ENCODE data around the gene ZNF740.

ZNF740 gene

GRCh38 chr12:53187145-53187899, 6.8 kb downstream of the ZNF740 start:
- Histone ChIP-seq H3K4me3 (ENCODE audit: low read depth in 1 of 2, low read length in 2 of 2) (no peak overlapping the region), H3K27ac (ENCODE audit: low read length) (no peak overlapping the region), H3K4me1 (ENCODE audit: control insufficient read depth in 1 of 2, insufficient read depth in 2 of 2, low read length in 2 of 2) (peaks cover 13 to 26% of the 10 kb centered on the region in 2 donors), H3K36me3 (ENCODE audit: control insufficient read depth in 1 of 2, insufficient read depth in 2 of 2, low read length in 2 of 2) (peaks cover 45 to 67% of the 10 kb centered on the region in 2 donors), H3K9me3 (ENCODE audit: control insufficient read depth in 1 of 2, low read length in 2 of 2) (no peaks in the 10 kb centered on the region), H3K27me3 (ENCODE audit: low read depth, low read length) (no peaks in the 10 kb centered on the region)

GRCh38 chr12:53190108-53190729, 9.7 kb downstream of the ZNF740 start:
- no peaks in the 10 kb centered on the region for H3K9me3 ChIP-seq (ENCODE audit: control insufficient read depth in 1 of 2, low read length in 2 of 2)
- no peak overlapping the region for H3K4me3 ChIP-seq (ENCODE audit: low read depth in 1 of 2, low read length in 2 of 2)
- H3K27ac ChIP-seq (ENCODE audit: low read length): no peak overlapping the region
- peaks cover 29 to 46% of the 10 kb centered on the region in 2 donors for H3K36me3 ChIP-seq (ENCODE audit: control insufficient read depth in 1 of 2, insufficient read depth in 2 of 2, low read length in 2 of 2)
- H3K4me1 ChIP-seq (ENCODE audit: control insufficient read depth in 1 of 2, insufficient read depth in 2 of 2, low read length in 2 of 2): peaks cover 0 to 6% of the 10 kb centered on the region in 2 donors
- no peaks in the 10 kb centered on the region for H3K27me3 ChIP-seq (ENCODE audit: low read depth, low read length)

GRCh38 chr12:53191096-53191884, 10.8 kb downstream of the ZNF740 start:
- Histone ChIP-seq H3K4me1 (ENCODE audit: control insufficient read depth in 1 of 2, insufficient read depth in 2 of 2, low read length in 2 of 2) (peaks cover 0 to 6% of the 10 kb centered on the region in 2 donors), H3K4me3 (ENCODE audit: low read depth in 1 of 2, low read length in 2 of 2) (no peak overlapping the region), H3K27ac (ENCODE audit: low read length) (no peak overlapping the region), H3K27me3 (ENCODE audit: low read depth, low read length) (no peaks in the 10 kb centered on the region), H3K36me3 (ENCODE audit: control insufficient read depth in 1 of 2, insufficient read depth in 2 of 2, low read length in 2 of 2) (peaks cover 18 to 35% of the 10 kb centered on the region in 2 donors), H3K9me3 (ENCODE audit: control insufficient read depth in 1 of 2, low read length in 2 of 2) (no peaks in the 10 kb centered on the region)

GRCh38 chr12:53191885-53192530, 11.5 kb downstream of the ZNF740 start:
- Histone ChIP-seq H3K4me1 (ENCODE audit: control insufficient read depth in 1 of 2, insufficient read depth in 2 of 2, low read length in 2 of 2) (peaks cover 0 to 6% of the 10 kb centered on the region in 2 donors), H3K9me3 (ENCODE audit: control insufficient read depth in 1 of 2, low read length in 2 of 2) (no peaks in the 10 kb centered on the region), H3K27ac (ENCODE audit: low read length) (no peak overlapping the region), H3K27me3 (ENCODE audit: low read depth, low read length) (no peaks in the 10 kb centered on the region), H3K36me3 (ENCODE audit: control insufficient read depth in 1 of 2, insufficient read depth in 2 of 2, low read length in 2 of 2) (peaks cover 11 to 28% of the 10 kb centered on the region in 2 donors), H3K4me3 (ENCODE audit: low read depth in 1 of 2, low read length in 2 of 2) (no peak overlapping the region)

DNA sequence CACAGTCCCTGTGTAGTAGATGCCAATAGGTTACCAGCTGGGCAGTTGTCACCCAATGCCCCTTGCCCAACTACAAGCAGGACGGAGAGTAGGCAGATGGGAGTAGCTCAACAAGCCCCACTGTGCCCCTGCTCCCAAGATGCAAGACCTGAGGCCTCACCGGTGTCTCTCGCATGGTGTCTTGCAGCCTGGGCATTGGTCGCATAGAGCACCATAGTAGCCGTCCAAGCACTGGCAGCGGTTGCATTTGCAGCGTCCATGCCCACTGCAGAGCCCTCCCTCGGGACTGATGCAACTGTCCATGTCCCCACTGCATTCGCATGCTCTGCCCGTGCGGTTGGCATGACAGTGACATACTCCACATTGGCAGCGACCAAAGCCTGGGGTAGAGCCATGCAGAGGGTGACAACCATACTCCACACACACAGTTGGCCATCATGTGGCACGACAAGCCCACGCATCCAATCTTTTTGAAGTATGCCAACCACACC, 12.1 kb downstream of the ZNF740 start:
- H3K27ac ChIP-seq (ENCODE audit: low read length): no peak overlapping the region
- H3K36me3 ChIP-seq (ENCODE audit: control insufficient read depth in 1 of 2, insufficient read depth in 2 of 2, low read length in 2 of 2): peaks cover 5 to 23% of the 10 kb centered on the region in 2 donors
- H3K4me3 ChIP-seq (ENCODE audit: low read depth in 1 of 2, low read length in 2 of 2): no peak overlapping the region
- no peaks in the 10 kb centered on the region for H3K9me3 ChIP-seq (ENCODE audit: control insufficient read depth in 1 of 2, low read length in 2 of 2)
- no peaks in the 10 kb centered on the region for H3K27me3 ChIP-seq (ENCODE audit: low read depth, low read length)
- peaks cover 0 to 9% of the 10 kb centered on the region in 2 donors for H3K4me1 ChIP-seq (ENCODE audit: control insufficient read depth in 1 of 2, insufficient read depth in 2 of 2, low read length in 2 of 2)

- no peaks in the 10 kb centered on the region for H3K9me3 ChIP-seq (ENCODE audit: control insufficient read depth in 1 of 2, low read length in 2 of 2)
- no peak overlapping the region for H3K4me3 ChIP-seq (ENCODE audit: low read depth in 1 of 2, low read length in 2 of 2)
- peaks cover 0 to 14% of the 10 kb centered on the region in 2 donors for H3K4me1 ChIP-seq (ENCODE audit: control insufficient read depth in 1 of 2, insufficient read depth in 2 of 2, low read length in 2 of 2)
- no peak overlapping the region for H3K27ac ChIP-seq (ENCODE audit: low read length)
- H3K36me3 ChIP-seq (ENCODE audit: control insufficient read depth in 1 of 2, insufficient read depth in 2 of 2, low read length in 2 of 2): peaks cover under 1 to 18% of the 10 kb centered on the region in 2 donors
- H3K27me3 ChIP-seq (ENCODE audit: low read depth, low read length): no peaks in the 10 kb centered on the region
Observed at GRCh38 chr12:53193040-53193439, 12.5 kb downstream of the ZNF740 start.

DNA sequence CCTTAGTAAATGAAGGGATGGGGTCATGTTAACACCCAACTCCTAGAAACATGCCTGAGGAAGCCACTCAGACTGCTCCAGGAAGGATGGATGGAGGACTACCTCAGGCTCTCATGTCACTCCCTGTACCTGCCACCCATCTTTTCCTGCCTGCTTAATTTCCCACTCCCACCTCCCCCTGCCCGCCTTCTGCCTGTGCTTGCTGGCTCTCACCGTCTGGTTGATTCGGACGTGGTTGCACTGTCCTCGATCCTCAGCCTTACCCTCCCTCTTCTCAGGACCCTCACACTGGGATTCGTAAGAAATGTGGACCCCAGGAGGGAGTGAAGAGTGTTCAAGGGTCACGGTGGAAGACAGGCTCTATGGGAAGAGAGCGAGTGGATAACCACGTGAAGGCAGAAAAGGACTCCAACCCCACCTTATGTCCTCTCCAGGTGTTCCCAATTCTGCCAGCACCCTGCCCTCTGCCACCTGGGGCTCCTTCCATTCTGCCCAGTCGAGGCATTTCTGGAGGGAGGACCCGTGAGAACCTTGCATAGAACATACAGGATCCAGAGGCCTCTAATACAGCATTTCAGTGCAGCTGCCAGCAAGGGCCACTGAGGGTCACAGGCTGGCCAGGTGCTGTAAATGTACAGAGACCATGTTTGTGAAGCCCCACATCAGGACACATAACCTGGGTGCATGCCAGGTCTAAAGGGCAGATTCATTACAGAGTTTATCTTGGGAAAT, 13.6 kb downstream of the ZNF740 start:
- no peak overlapping the region for H3K4me3 ChIP-seq (ENCODE audit: low read depth in 1 of 2, low read length in 2 of 2)
- H3K4me1 ChIP-seq (ENCODE audit: control insufficient read depth in 1 of 2, insufficient read depth in 2 of 2, low read length in 2 of 2): peaks cover 0 to 16% of the 10 kb centered on the region in 2 donors
- H3K36me3 ChIP-seq (ENCODE audit: control insufficient read depth in 1 of 2, insufficient read depth in 2 of 2, low read length in 2 of 2): peaks cover 0 to 7% of the 10 kb centered on the region in 2 donors
- no peaks in the 10 kb centered on the region for H3K27me3 ChIP-seq (ENCODE audit: low read depth, low read length)
- no peaks in the 10 kb centered on the region for H3K9me3 ChIP-seq (ENCODE audit: control insufficient read depth in 1 of 2, low read length in 2 of 2)
- H3K27ac ChIP-seq (ENCODE audit: low read length): no peak overlapping the region

- Histone ChIP-seq H3K27me3 (ENCODE audit: low read depth, low read length) (no peaks in the 10 kb centered on the region), H3K4me3 (ENCODE audit: low read depth in 1 of 2, low read length in 2 of 2) (no peak overlapping the region), H3K36me3 (ENCODE audit: control insufficient read depth in 1 of 2, insufficient read depth in 2 of 2, low read length in 2 of 2) (peaks cover 0 to 6% of the 10 kb centered on the region in 2 donors), H3K27ac (ENCODE audit: low read length) (no peak overlapping the region), H3K4me1 (ENCODE audit: control insufficient read depth in 1 of 2, insufficient read depth in 2 of 2, low read length in 2 of 2) (peaks cover 0 to 16% of the 10 kb centered on the region in 2 donors), H3K9me3 (ENCODE audit: control insufficient read depth in 1 of 2, low read length in 2 of 2) (no peaks in the 10 kb centered on the region)
Observed at GRCh38 chr12:53194973-53195372, 14.5 kb downstream of the ZNF740 start.

DNA sequence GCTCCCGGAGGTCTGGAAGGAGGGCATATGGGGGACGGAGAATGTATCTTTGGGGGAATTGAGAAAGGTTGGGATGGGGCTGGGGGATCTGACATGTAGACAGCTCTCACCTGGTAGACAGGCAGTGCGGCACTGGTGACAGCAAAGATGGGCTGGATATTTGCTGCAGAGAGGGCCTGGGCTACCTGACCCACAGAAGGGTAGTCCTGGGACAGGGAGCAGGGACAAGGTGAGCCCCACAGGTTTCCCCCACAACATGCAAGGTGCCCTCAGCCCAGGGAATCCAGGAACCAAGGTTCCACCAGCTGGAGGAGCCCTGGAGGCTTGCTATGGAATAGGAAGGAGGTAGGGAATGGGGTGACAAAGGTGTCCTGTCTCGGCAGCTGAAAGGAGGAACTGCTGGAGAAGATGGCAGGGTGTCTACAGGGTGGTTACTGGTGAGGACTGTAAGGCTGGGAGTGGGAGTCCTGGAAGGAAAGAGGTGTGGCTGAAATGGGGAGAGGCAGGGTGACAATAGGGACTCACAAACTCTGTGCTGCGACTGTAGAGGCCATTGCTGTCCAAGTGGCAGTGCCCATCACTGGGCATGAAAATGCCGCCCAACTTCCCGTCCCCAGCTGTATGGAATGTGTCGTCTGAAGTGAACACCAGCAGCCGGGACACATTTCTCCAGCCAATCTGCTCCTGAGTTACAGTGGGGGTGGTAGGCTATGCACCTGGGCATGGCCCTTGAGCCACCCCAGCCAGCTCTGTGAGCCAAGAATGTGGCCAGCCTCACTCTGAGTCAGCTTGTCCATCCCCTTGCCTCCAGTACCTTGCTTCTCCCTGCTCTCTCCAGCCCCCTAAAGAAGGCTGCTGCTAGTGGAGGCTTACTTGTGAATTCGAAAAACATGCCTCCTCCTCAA, 15.2 kb downstream of the ZNF740 start:
- Histone ChIP-seq H3K27ac (ENCODE audit: low read length) (no peak overlapping the region), H3K9me3 (ENCODE audit: control insufficient read depth in 1 of 2, low read length in 2 of 2) (no peaks in the 10 kb centered on the region), H3K27me3 (ENCODE audit: low read depth, low read length) (no peaks in the 10 kb centered on the region), H3K4me1 (ENCODE audit: control insufficient read depth in 1 of 2, insufficient read depth in 2 of 2, low read length in 2 of 2) (peaks cover 0 to 11% of the 10 kb centered on the region in 2 donors), H3K36me3 (ENCODE audit: control insufficient read depth in 1 of 2, insufficient read depth in 2 of 2, low read length in 2 of 2) (peaks cover 0 to 6% of the 10 kb centered on the region in 2 donors), H3K4me3 (ENCODE audit: low read depth in 1 of 2, low read length in 2 of 2) (no peak overlapping the region)

DNA sequence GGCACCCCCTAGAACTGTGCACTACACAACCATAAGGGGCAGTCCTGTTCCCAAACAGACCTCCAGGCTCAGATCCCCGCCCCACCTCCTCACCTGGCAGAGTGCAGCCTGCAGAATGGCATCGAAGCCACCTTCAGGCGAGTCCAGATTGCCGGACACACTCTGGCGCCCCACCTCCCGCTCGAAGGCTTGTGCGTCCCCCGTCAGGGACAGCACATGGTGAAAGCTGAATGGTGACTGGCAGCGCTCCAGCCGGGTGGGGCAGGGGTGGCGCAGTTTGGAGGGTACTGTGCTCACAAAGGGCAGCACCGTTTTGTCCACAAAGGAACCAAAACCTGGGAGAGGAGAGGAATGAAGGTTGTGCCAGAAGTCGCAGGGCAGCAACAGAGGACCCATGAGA, 16.0 kb downstream of the ZNF740 start:
- H3K27me3 ChIP-seq (ENCODE audit: low read depth, low read length): no peaks in the 10 kb centered on the region
- H3K27ac ChIP-seq (ENCODE audit: low read length): no peak overlapping the region
- H3K4me3 ChIP-seq (ENCODE audit: low read depth in 1 of 2, low read length in 2 of 2): no peak overlapping the region
- H3K4me1 ChIP-seq (ENCODE audit: control insufficient read depth in 1 of 2, insufficient read depth in 2 of 2, low read length in 2 of 2): peaks cover 0 to 11% of the 10 kb centered on the region in 2 donors
- no peaks in the 10 kb centered on the region for H3K36me3 ChIP-seq (ENCODE audit: control insufficient read depth in 1 of 2, insufficient read depth in 2 of 2, low read length in 2 of 2)
- no peaks in the 10 kb centered on the region for H3K9me3 ChIP-seq (ENCODE audit: control insufficient read depth in 1 of 2, low read length in 2 of 2)

All from muscle layer of duodenum (tissue), 2 donors.